Retinal pigment epithelial cell (primary cell): ENCODE measurements around the gene LOC101059915.

Source experiments
- DNase-seq: peaks from one replicate; pipeline ENCODE4 v3.0.0-alpha.2; 2010; ENCODE audit warnings: low read depth
- H3K4me3 ChIP-seq: 2 replicates; pipeline ENCODE4 v1.5.1; 2011; ENCODE audit warnings: mild to moderate bottlenecking, low read length, control low read depth, moderate library complexity
- CTCF ChIP-seq: conservative IDR thresholded peaks from 2 replicates; pipeline ENCODE4 v1.5.1; 2011; ENCODE audit warnings: low read depth, low read length, control low read depth, inconsistent platforms

The LOC101059915 gene

GRCh38 chrX:71667328-71668247 lies at the start of gene LOC101059915:
LOC101059915 (plus strand) TSS chrX:71667546.
- no peak within 1 kb of the TSS for H3K4me3 ChIP-seq
- TF ChIP-seq CTCF: no peak
- no peak for DNase-seq

DNA sequence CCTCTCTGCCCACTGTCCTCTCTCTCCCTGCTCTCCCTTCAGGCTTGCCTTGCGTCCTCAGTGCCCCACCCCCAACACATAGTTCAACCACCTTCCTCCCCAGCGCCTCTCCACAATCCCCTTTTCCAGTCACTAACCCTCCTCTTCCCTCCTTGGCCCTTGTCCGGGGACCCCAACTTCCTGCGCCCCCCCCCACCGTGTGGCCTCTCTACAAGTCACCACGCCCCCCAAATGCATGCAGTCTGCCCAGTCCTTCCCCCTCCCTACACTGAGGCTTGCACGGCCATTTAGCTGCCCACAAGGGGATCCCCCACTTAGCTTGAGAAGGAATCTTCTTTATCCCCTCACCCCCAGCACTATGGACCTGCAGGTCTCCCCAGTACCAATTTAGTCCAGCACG lies 49.6 kb upstream of the LOC101059915 start:
- no peak overlapping the region for H3K4me3 ChIP-seq
- DNase-seq: no peak
- no peak for TF ChIP-seq CTCF

DNA sequence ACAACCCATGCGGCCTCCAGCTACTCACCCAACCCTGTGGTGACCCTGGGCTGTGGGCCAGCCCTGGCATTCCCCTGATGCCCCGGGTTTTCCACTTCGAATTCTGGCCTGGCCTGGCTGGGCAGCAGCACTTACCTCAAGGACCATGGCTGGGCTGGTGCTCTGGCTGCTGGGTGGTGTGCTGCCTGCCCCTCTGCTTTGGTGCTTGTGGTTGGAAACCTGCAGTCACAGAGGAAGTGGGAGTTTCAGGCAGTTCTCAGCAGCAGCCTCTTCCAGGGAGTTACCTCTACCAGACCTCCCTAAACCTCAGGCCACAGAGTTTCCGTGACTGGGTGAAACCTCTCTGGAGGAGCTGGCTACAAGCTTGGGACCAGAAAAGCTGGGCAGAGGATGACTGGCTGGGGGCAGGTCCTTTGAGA lies 49.0 kb upstream of the LOC101059915 start, which contains the start of gene CXCR3:
TSS of gene CXCR3 (minus strand) at position 209 of the 419 bp plus-strand sequence. CDS start at position 147, 62 bp downstream.
- no peak within 1 kb of the TSS for H3K4me3 ChIP-seq
- TF ChIP-seq CTCF: no peak
- no peak for DNase-seq

DNA sequence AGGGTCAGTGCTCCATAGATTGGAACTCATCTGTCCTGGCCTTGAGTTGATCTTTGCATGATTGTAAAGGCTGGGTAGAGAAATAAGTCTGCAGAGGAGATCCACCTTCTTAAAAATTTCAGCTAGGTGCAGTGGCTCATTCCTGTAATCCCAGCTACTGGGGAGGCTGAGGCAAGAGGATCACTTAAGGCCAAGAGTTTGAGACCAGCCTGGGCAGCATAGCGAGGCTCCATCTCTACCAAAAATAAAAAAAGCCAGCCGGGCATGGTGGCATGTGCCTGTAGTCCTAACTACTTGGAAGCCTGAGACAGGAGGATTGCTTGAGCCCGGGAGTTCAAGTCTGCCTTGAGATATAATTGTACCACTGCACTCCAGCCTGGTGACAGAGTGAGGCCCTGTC lies 48.6 kb upstream of the LOC101059915 start:
- TF ChIP-seq CTCF: no peak
- no peak overlapping the region for H3K4me3 ChIP-seq
- DNase-seq: no peak

GRCh38 chrX:71619193-71619592 lies 48.2 kb upstream of the LOC101059915 start:
- no peak overlapping the region for H3K4me3 ChIP-seq
- DNase-seq: no peak

DNA sequence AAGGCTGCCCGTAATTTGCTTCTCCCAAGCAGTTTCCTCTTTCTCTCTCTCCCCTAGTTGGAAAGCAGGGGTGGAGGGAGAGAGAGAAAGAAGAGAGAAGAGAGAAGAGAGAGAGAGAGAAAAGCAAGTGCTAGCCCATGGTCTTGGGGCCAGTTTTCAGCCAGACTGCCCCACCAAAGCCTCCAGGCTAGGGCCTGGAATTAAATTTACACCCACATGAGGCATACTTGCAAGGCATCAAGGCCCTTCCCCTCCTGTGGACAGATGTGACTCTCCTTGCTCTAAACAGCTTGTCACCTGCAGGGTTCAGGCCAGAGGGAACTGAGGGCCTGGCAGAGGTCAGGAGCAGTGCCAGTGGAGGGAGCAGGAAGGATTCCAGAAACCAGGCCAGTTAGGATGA lies 47.4 kb upstream of the LOC101059915 start:
- TF ChIP-seq CTCF: no peak
- no peak for DNase-seq
- no peak overlapping the region for H3K4me3 ChIP-seq

More at GRCh38 chrX:71619193-71619592, 48.2 kb upstream of the LOC101059915 start:
- TF ChIP-seq CTCF: no peak

DNA sequence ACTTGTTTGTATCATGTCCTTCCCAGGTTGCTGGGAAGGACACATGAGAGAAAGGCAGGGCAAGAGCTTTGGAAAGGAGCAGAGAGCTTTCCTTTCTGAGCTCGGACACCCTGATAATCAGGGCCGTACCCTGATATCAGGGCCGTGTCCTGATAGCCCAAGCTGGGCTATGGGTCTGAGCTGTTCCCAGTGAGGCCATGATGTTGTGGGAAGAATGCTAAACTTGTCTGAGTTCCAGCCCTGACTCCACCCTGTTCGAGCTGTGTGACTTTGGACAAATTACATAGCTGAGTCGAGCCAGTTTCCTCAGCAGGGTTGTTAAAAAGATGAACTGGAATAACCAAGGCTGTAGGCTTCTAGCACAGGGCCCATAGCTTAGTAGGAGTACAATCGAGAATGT lies 45.7 kb upstream of the LOC101059915 start:
- H3K4me3 ChIP-seq: no peak overlapping the region
- no peak for DNase-seq
- no peak for TF ChIP-seq CTCF
